K562 (cell line): ENCODE results near the gene IQGAP3. TPM values are rescaled to one million over a fixed set of nuclear protein-coding genes. Genes with fewer than 3 reads are reported as not detected.
A peak's percentile ranks its signal among the peaks of the same experiment; 100 is the strongest.

Experiments
- ATAC-seq: fragments of 200-7000 bp; cut with Tn5 transposase; 3 replicates; pipeline ENCODE4 v1.9.1; 2020; ENCODE audit warnings: moderate library complexity
- BruUV-seq: library from RNA; stranded (reverse); fragments of 400-500 nt; replicated peaks from 2 replicates; lab custom pipeline; 2021; lab: Mats Ljungman, UMichigan
- CTCF ChIA-PET: fragments of 300-600 bp; formaldehyde crosslinking; extraction: SDS; loops from one replicate; lab custom pipeline; 2021; ENCODE audit warnings: low intra/inter-chr PET ratio; lab: Yijun Ruan, JAX
- POLR2A ChIA-PET: fragments of 300-600, 350-650 bp; sonication (Branson Sonifier 250); formaldehyde crosslinking; extraction: SDS; loops from one replicate; lab custom pipeline; 2021; ENCODE audit warnings: antibody characterized with exemption, inconsistent platforms; lab: Yijun Ruan, JAX
- DNase-seq, 4 experiments: peaks; one replicate each; pipeline versions ENCODE4 v3.0.0 to v3.0.0-alpha.2; 2011 to 2018; ENCODE audit warnings: low spot score in 3 of 4, mixed read lengths in 3 of 4; ENCODE audit errors: extremely low read depth in 1 of 4
- FAIRE-seq: peaks from 2 replicates; lab custom pipeline; 2011; peaks lifted over from hg19 to GRCh38; lab: Jason Lieb, UNC
- H2AFZ ChIP-seq: 2 replicates; pipeline ENCODE4 v1.6.0; 2011; ENCODE audit warnings: low read depth, low read length, control low read depth, inconsistent platforms
- H3K27ac ChIP-seq: fragments of 200-600 bp; 3 replicates; pipeline ENCODE4 v1.8.0; 2011; ENCODE audit warnings: low read depth, mild to moderate bottlenecking, control low read depth, inconsistent platforms, low read length, moderate library complexity, mixed read lengths; ENCODE audit errors: extremely low read depth
- H3K27me3 ChIP-seq, 2 experiments: fragments of 300-600 bp in 1 of 2; 2 replicates in 1 of 2; 3 replicates in 1 of 2; pipeline versions ENCODE4 v1.6.0 to v1.8.0; 2011; ENCODE audit warnings: inconsistent platforms in 2 of 2, low read length in 2 of 2, mild to moderate bottlenecking in 1 of 2, mixed read lengths in 1 of 2, moderate library complexity in 1 of 2; ENCODE audit not compliant: control insufficient read depth in 2 of 2, insufficient read depth in 2 of 2
- H3K36me3 ChIP-seq: fragments of 300-600 bp; 3 replicates; pipeline ENCODE4 v1.8.0; 2011; ENCODE audit warnings: mild to moderate bottlenecking, low read length, inconsistent platforms; ENCODE audit not compliant: control insufficient read depth, insufficient read depth
- H3K4me1 ChIP-seq, 2 experiments: fragments of 200-600 bp in 1 of 2; replicated peaks in 1 of 2; 2 replicates in 1 of 2; 3 replicates in 1 of 2; pipeline versions ENCODE4 v1.5.1 to v1.8.0; 2011; ENCODE audit warnings: inconsistent platforms in 2 of 2, low read length in 2 of 2, mild to moderate bottlenecking in 1 of 2, mixed read lengths in 1 of 2, moderate library complexity in 1 of 2; ENCODE audit not compliant: control insufficient read depth in 2 of 2, insufficient read depth in 2 of 2
- H3K4me2 ChIP-seq: 2 replicates; pipeline ENCODE4 v1.6.1; 2011; ENCODE audit warnings: low read length, control low read depth, inconsistent platforms, mixed read lengths; ENCODE audit not compliant: insufficient read depth
- H3K4me3 ChIP-seq: fragments of 200-600 bp; sonication (generic), shearing (Covaris generic); 2 replicates; pipeline ENCODE4 v1.5.1; 2016; ENCODE audit warnings: control low read depth, inconsistent platforms
- H3K79me2 ChIP-seq: fragments of 200-600 bp; 3 replicates; pipeline ENCODE4 v1.8.0; 2011; ENCODE audit warnings: low read length, inconsistent platforms; ENCODE audit not compliant: control insufficient read depth, insufficient read depth
- H3K9ac ChIP-seq, 2 experiments: 2 replicates each; pipeline versions ENCODE4 v1.6.0 to v1.6.1; 2011; ENCODE audit warnings: low read depth in 2 of 2, low read length in 2 of 2, control low read depth in 1 of 2, inconsistent platforms in 1 of 2, mild to moderate bottlenecking in 1 of 2, mixed read lengths in 1 of 2; ENCODE audit not compliant: insufficient read depth in 1 of 2
- H3K9me1 ChIP-seq: one replicate; pipeline ENCODE4 v1.6.0; 2011; ENCODE audit warnings: inconsistent platforms, mild to moderate bottlenecking, low read length, moderate library complexity; ENCODE audit not compliant: control insufficient read depth, insufficient read depth
- H3K9me3 ChIP-seq: replicated peaks from 2 replicates; pipeline ENCODE4 v1.5.1; 2011; ENCODE audit warnings: low read depth, low read length, inconsistent platforms; ENCODE audit not compliant: control insufficient read depth, insufficient read depth
- H4K20me1 ChIP-seq: replicated peaks from 2 replicates; pipeline ENCODE4 v1.6.1; 2011; ENCODE audit warnings: low read length, inconsistent platforms, mixed read lengths; ENCODE audit not compliant: control insufficient read depth, insufficient read depth
- AFF4 ChIP-seq: sonication (generic); formaldehyde crosslinking; IDR thresholded peaks from 2 replicates; pipeline ENCODE4 v1.8.0; 2023; ENCODE audit warnings: mild to moderate bottlenecking, missing genetic modification reagents
- HINFP ChIP-seq: fragments of 450-650 bp; conservative IDR thresholded peaks from 2 replicates; pipeline ENCODE4 v1.6.1; 2016; ENCODE audit warnings: missing genetic modification characterization, low read depth, mild to moderate bottlenecking, control low read depth, missing compliant biosample characterization
- PTBP1 ChIP-seq: fragments of 200-400 bp; formaldehyde crosslinking; IDR thresholded peaks from 2 replicates; pipeline ENCODE4 v1.6.1; 2017; ENCODE audit warnings: low read depth, low read length
- SNIP1 ChIP-seq: fragments of 450-650 bp; IDR thresholded peaks from 2 replicates; pipeline ENCODE4 v1.7.1; 2017; ENCODE audit warnings: low read depth, mild to moderate bottlenecking
- ZC3H4 ChIP-seq: sonication (generic); formaldehyde crosslinking; IDR thresholded peaks from 2 replicates; pipeline ENCODE4 v1.9.0; 2021; ENCODE audit warnings: missing genetic modification reagents, borderline replicate concordance
- ZC3H8 ChIP-seq: fragments of 450-650 bp; IDR thresholded peaks from 2 replicates; pipeline ENCODE4 v1.6.1; 2017
- WGBS: fragments of 100-300 bp; shearing (Covaris generic); methylation state at CpG from one replicate; pipeline ENCODE4 v1.1.6; 2016; ENCODE audit warnings: low coverage, mixed read lengths; ENCODE audit not compliant: insufficient coverage; ENCODE audit errors: missing lambda C conversion rate; 5-methylcytosine and 5-hydroxymethylcytosine counted together
- in situ Hi-C: fragments of 300-500 bp; cut with MboI; formaldehyde crosslinking; loops from 4 replicates; pipeline ENCODE4 v1.15.0; 2018; ENCODE audit warnings: inconsistent platforms, mixed read lengths
- intact Hi-C: fragments of 100-400 bp; cut with micrococcal nuclease; formaldehyde crosslinking; loops from 2 replicates; pipeline ENCODE4 v1.14.2; 2022
- polyA plus RNA-seq, 8 experiments: library from polyadenylated mRNA; depleted of rRNA in 4 of 8; stranded (reverse) in 5 of 8; unstranded in 3 of 8; fragments of >200 nt; fragmentation: Nextera tagmentation in 2 of 8; fragmentation: Illumina TruSeq in 1 of 8; extraction: Ambion mirVana in 2 of 8; extraction: Trizol in 1 of 8; gene quantifications; 2 replicates each; pipeline versions ENCODE4 v1.2.1 to v1.2.3, GENCODE V29; 2011 to 2014; ENCODE audit warnings: inconsistent platforms in 1 of 8, missing spikeins in 1 of 8
- total RNA-seq, 7 experiments: library from RNA; depleted of rRNA in 6 of 7; stranded (reverse); fragments of >200 nt in 6 of 7; fragmentation: Illumina TruSeq in 2 of 7; extraction: Trizol in 2 of 7; gene quantifications; 2 replicates each; pipeline versions ENCODE4 v1.2.1 to v1.2.3, GENCODE V29; 2011 to 2021; ENCODE audit warnings: low replicate concordance in 1 of 7
- TF ChIP-seq, protein P1 (sequence below): sonication (generic); formaldehyde crosslinking; IDR thresholded peaks from 2 replicates; pipeline ENCODE4 v1.8.0; 2022; ENCODE audit warnings: mild to moderate bottlenecking, missing genetic modification reagents, borderline replicate concordance
- TF ChIP-seq, protein P2 (sequence below): sonication (generic); formaldehyde crosslinking; IDR thresholded peaks from 2 replicates; pipeline ENCODE4 v1.8.1; 2023; ENCODE audit warnings: mild to moderate bottlenecking, missing genetic modification reagents

The IQGAP3 gene
- total and polyA plus RNA-seq, 9 of the 15 experiments (the other 6 are each of a cell fraction or from before 2014, with no cell fraction given), result 1.4 to 16.6 (median 11.9) TPM

GRCh38 chr1:156504438-156504813, 67.9 kb downstream of the IQGAP3 start:
- no peak overlapping the region for H3K4me3 ChIP-seq
- H3K9me3 ChIP-seq, result no peaks in the 10 kb centered on the region
- peaks cover 3% of the 10 kb centered on the region for H3K9me1 ChIP-seq
- H2AFZ ChIP-seq, result peak overlapping the region; percentile 99
- peaks cover 55 to 57% of the 10 kb centered on the region in 2 experiments for H3K4me1 ChIP-seq
- peak overlapping the region; percentile 17; the same call in 1 of the 2 replicates for H3K4me2 ChIP-seq
- intact Hi-C loops, result loop anchor here (5.0 kb wide), 1 partner anchor 167 kb away; the partner anchor contains the start of genes CCT3 and TSACC
- peak overlapping the region; percentile 36 to 87; a peak in 3 of 4 replicates for H3K9ac ChIP-seq
- TF ChIP-seq, protein P1, sequence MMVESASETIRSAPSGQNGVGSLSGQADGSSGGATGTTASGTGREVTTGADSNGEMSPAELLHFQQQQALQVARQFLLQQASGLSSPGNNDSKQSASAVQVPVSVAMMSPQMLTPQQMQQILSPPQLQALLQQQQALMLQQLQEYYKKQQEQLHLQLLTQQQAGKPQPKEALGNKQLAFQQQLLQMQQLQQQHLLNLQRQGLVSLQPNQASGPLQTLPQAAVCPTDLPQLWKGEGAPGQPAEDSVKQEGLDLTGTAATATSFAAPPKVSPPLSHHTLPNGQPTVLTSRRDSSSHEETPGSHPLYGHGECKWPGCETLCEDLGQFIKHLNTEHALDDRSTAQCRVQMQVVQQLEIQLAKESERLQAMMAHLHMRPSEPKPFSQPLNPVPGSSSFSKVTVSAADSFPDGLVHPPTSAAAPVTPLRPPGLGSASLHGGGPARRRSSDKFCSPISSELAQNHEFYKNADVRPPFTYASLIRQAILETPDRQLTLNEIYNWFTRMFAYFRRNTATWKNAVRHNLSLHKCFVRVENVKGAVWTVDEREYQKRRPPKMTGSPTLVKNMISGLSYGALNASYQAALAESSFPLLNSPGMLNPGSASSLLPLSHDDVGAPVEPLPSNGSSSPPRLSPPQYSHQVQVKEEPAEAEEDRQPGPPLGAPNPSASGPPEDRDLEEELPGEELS (CRISPR knock-in tag), result 0 out of 2 replicates have a peak, but pooled peaks have one; percentile 41
- TF ChIP-seq ZC3H8 (no peak), AFF4 (CRISPR knock-in tag) (no peak), SNIP1 (no peak), HINFP (0 out of 2 replicates have a peak, but pooled peaks have one; percentile 11), ZC3H4 (CRISPR knock-in tag) (0 out of 2 replicates have a peak, but pooled peaks have one; percentile 5), PTBP1 (no peak)
- TF ChIP-seq, protein P2, sequence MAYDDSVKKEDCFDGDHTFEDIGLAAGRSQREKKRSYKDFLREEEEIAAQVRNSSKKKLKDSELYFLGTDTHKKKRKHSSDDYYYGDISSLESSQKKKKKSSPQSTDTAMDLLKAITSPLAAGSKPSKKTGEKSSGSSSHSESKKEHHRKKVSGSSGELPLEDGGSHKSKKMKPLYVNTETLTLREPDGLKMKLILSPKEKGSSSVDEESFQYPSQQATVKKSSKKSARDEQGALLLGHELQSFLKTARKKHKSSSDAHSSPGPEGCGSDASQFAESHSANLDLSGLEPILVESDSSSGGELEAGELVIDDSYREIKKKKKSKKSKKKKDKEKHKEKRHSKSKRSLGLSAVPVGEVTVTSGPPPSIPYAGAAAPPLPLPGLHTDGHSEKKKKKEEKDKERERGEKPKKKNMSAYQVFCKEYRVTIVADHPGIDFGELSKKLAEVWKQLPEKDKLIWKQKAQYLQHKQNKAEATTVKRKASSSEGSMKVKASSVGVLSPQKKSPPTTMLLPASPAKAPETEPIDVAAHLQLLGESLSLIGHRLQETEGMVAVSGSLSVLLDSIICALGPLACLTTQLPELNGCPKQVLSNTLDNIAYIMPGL (CRISPR knock-in tag), result no peak
- no peak for ATAC-seq
- no peaks in the 10 kb centered on the region for H3K36me3 ChIP-seq
- CTCF ChIA-PET, result no interaction called here
- FAIRE-seq, result no peak
- peak overlapping the region; percentile 86 for H3K27ac ChIP-seq
- peaks cover 11% of the 10 kb centered on the region for H3K79me2 ChIP-seq
- peak in 1 of 4 experiments; percentile 31 for DNase-seq
- 44% methylated on average over 5 of the region's 5 CpGs for WGBS
- BruUV-seq, result no TSS peak
- no peaks in the 10 kb centered on the region; a peak in 1 of 5 replicates for H3K27me3 ChIP-seq
- no peaks in the 10 kb centered on the region for H4K20me1 ChIP-seq
- POLR2A ChIA-PET, result interaction anchor here (1.1 to 6.6 kb wide), 3 partner anchors 13 to 72 kb away, joined by 3 to 62 read pairs (median 4); no protein-coding TSS in a partner anchor
- in situ Hi-C loops, result no loop called here
